AG10803 (cell line): Measurements from ENCODE around the gene NDUFA6.
"Not testable (repeated sequence)": the region's sequence is repeated elsewhere in the genome, so short reads cannot be mapped to it uniquely, and the experiment has no call there.

ENCODE experiments used
- DNase-seq: peaks from one replicate; pipeline ENCODE4 v3.0.0; 2010; ENCODE audit warnings: low read depth
- H3K4me3 ChIP-seq: 2 replicates; pipeline ENCODE4 v1.5.1; 2011; ENCODE audit warnings: mild to moderate bottlenecking, low read length, control low read depth
- TF ChIP-seq, protein P1 (sequence below): conservative IDR thresholded peaks from 2 replicates; pipeline ENCODE4 v1.5.1; 2011; ENCODE audit warnings: mild to moderate bottlenecking, low read length, control low read depth, inconsistent platforms

The NDUFA6 gene

DNA sequence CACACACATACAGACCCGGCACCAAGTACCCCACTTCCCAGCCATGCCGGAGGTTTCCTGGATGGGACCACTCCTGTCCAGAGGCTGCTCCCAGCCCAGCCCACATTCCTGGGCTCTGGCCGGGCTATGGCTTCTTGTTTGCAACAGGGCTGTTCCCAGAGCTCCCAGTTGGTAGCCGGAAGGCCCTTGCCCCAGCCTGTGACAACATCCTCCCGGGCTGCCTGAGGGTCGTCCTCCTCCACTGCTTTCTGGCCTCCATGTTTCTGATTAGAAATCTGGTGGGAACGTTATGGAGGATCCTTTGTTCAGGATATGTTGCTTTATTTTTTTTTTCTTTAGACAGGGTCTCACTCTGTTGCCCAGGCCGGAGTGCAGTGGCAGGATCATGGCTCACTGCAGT is 41.0 kb upstream of the NDUFA6 start:
- no peak overlapping the region for H3K4me3 ChIP-seq
- no peak for DNase-seq
- TF ChIP-seq, protein P1, sequence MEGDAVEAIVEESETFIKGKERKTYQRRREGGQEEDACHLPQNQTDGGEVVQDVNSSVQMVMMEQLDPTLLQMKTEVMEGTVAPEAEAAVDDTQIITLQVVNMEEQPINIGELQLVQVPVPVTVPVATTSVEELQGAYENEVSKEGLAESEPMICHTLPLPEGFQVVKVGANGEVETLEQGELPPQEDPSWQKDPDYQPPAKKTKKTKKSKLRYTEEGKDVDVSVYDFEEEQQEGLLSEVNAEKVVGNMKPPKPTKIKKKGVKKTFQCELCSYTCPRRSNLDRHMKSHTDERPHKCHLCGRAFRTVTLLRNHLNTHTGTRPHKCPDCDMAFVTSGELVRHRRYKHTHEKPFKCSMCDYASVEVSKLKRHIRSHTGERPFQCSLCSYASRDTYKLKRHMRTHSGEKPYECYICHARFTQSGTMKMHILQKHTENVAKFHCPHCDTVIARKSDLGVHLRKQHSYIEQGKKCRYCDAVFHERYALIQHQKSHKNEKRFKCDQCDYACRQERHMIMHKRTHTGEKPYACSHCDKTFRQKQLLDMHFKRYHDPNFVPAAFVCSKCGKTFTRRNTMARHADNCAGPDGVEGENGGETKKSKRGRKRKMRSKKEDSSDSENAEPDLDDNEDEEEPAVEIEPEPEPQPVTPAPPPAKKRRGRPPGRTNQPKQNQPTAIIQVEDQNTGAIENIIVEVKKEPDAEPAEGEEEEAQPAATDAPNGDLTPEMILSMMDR: no peak

DNA sequence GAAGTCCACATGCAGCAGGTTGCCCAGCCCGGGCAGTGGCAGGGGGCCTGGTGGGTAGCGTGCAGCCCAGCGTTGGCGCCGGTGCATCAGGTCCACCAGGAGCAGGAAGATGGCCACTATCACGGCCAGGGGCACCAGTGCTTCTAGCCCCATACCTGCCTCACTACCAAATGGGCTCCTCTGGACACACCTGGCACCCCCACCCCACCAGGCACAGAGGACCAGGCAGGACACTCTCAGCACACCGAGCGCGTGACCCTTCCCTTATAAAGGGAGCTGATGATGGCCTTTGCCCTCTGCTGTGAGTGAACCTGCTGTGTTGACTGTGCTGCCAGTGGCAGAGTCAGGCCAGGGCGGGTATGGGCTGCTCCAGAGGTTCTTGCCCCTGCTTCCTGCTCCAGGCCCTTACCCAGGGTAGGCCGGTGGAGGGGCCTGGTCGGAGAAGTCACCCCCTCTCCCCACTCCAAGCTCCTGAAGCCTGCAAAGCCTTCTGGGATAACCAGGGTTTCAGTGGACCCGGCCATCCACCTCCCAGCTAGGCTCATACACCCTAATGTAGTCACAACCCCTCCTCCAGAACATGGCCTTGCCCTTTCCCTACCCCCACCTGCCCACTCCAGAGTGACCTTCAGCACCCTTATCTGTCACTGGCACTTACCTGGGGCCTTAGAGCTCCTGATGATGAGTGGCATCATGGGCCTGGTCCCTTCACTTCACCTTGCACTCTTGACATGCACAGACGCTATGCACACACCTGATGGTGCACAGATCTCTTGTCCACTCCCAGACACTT is 40.3 kb upstream of the NDUFA6 start, which contains the start of gene CYP2D6:
CYP2D6 (minus strand) TSS at position 172 of the 793 bp plus-strand sequence; CDS start at position 153, 19 bp downstream.
- H3K4me3 ChIP-seq, DNase-seq: not testable (repeated sequence)

DNA sequence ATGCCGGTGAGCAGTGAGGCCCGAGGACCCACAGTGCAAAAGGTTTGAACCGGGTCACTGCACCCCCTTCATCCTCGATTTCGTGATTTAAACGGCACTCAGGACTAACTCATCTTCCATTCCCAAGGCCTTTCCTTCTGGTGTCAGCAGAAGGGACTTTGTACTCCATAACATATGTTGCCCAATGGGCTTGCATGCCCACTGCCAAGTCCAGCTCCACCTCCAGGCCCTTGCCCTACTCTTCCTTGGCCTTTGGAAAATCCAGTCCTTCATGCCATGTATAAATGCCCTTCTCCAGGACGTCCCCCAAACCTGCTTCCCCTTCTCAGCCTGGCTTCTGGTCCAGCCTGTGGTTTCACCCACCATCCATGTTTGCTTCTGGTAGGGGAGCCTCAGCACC is 39.6 kb upstream of the NDUFA6 start:
- not testable (repeated sequence) for H3K4me3 ChIP-seq, DNase-seq

- not testable (repeated sequence) for H3K4me3 ChIP-seq, DNase-seq
Measured at GRCh38 chr22:42128776-42129694, 38.5 kb upstream of the NDUFA6 start.

DNA sequence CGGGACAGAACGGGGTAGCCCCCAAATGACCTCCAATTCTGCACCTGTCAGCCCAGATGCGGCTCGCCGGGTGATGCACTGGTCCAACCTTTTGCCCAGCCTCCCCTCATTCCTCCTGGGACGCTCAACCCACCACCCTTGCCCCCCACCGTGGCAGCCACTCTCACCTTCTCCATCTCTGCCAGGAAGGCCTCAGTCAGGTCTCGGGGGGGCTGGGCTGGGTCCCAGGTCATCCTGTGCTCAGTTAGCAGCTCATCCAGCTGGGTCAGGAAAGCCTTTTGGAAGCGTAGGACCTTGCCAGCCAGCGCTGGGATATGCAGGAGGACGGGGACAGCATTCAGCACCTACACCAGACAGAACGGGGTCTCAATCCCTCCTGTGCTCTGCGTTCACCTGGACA is 37.4 kb upstream of the NDUFA6 start:
- not testable (repeated sequence) for H3K4me3 ChIP-seq, DNase-seq

DNA sequence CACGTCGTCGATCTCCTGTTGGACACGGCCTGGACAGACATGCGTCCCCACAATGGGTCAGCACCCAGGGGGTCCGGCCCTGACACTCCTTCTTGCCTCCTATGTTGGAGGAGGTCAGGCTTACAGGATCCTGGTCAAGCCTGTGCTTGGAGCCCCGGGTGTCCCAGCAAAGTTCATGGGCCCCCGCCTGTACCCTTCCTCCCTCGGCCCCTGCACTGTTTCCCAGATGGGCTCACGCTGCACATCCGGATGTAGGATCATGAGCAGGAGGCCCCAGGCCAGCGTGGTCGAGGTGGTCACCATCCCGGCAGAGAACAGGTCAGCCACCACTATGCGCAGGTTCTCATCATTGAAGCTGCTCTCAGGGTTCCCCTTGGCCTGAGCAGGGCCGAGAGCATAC is 37.0 kb upstream of the NDUFA6 start:
- TF ChIP-seq, protein P1: no peak

DNA sequence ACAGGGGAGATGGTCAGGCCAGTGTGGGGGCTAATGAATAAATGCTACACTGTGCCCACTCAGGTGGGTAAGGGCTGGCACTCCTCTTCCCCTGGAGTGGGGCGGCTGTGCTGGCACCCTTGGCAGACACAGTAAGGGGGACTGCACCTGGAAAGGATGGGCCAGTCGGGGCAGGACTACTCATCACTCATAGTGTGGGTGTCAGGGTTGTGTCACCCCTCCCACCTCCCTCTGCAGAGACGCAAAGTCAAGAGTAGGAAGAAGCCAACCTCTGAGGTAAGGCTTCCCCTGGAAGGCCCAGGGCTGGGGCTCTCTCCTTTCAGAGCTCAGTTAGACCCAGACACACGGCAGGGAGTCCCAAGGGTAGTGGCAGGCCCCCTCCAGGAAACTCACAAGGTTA is 33.0 kb upstream of the NDUFA6 start:
- H3K4me3 ChIP-seq: not testable (repeated sequence)

More for the DNA sequence above, 37.0 kb upstream of the NDUFA6 start:
- no peak overlapping the region for H3K4me3 ChIP-seq
- no peak for DNase-seq

DNA sequence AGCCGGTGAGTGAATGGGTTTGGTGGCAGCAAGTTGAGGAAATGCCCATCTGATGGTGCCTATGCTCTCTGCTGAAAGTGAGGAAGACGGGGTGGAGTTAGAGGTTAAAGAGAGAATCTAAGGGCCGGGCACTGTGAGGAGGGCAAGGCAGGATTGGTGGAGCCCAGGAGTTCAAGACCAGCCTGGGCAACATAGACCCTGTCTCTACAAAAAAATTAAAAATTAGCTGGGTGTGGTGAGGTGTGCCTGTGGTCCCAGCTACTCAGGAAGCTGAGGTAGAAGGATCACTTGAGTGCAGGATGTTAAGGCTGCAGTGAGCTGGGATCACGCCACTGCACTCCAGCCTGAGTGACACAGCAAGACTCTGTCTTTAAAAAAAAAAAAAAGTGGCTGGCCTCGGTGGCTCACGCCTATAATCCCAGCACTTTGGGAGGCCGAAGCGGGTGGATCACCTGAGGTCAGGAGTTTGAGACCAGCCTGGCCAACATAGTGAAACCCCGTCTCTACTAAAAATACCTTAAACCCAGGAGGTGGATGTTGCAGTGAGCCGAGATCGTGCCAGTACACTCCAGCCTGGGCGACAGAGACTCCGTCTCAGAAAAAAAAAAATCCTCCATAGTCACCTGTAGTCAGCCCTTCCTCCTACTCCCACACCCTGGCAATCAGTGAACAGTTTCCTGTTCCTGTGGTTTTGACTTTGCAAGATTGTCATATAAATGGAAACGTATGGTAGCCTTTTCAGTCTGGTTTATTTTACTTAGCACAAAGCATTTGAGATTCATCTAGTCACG is 29.9 kb upstream of the NDUFA6 start:
- DNase-seq: not testable (repeated sequence)

More for the DNA sequence above, 33.0 kb upstream of the NDUFA6 start:
- not testable (repeated sequence) for DNase-seq

GRCh38 chr22:42116848-42117424 is 26.4 kb upstream of the NDUFA6 start:
- TF ChIP-seq, protein P1: no peak
- DNase-seq: peak; percentile 10
- H3K4me3 ChIP-seq: no peak overlapping the region

More for the DNA sequence above, 29.9 kb upstream of the NDUFA6 start:
- not testable (repeated sequence) for H3K4me3 ChIP-seq

GRCh38 chr22:42115420-42115830 is 24.9 kb upstream of the NDUFA6 start:
- not testable (repeated sequence) for H3K4me3 ChIP-seq, DNase-seq
